Smooth muscle cell (in vitro differentiated cells): ENCODE measurements around the gene HAO1. TPM values are rescaled to one million over a fixed set of nuclear protein-coding genes. Genes with fewer than 3 reads are reported as not detected.

Experiments
- DNase-seq: peaks from one replicate; lab custom pipeline; 2025; ENCODE audit not compliant: unreplicated experiment; lab: John Stamatoyannopoulos, UW
- H2AFZ ChIP-seq: fragments of 200-600 bp; sonication (generic); 2 replicates; pipeline ENCODE4 v1.6.0; 2016; ENCODE audit warnings: antibody characterized with exemption, low read depth, mild to moderate bottlenecking
- H3F3A ChIP-seq: fragments of 200-600 bp; sonication (generic); 2 replicates; pipeline ENCODE4 v1.6.0; 2017; ENCODE audit warnings: antibody characterized with exemption, low read depth
- H3K27ac ChIP-seq: fragments of 200-600 bp; sonication (generic); 2 replicates; pipeline ENCODE4 v1.5.1; 2016; ENCODE audit warnings: low read depth, mild to moderate bottlenecking
- H3K27me3 ChIP-seq: fragments of 200-600 bp; sonication (generic); 2 replicates; pipeline ENCODE4 v1.6.1; 2016; ENCODE audit warnings: low read depth, mild to moderate bottlenecking
- H3K36me3 ChIP-seq: fragments of 200-600 bp; sonication (generic); 2 replicates; pipeline ENCODE4 v1.5.1; 2016; ENCODE audit warnings: low read depth
- H3K4me1 ChIP-seq: fragments of 200-600 bp; sonication (generic); 2 replicates; pipeline ENCODE4 v1.5.1; 2016; ENCODE audit warnings: low read depth
- H3K4me2 ChIP-seq: fragments of 200-600 bp; sonication (generic); 2 replicates; pipeline ENCODE4 v1.6.0; 2016; ENCODE audit warnings: mild to moderate bottlenecking
- H3K4me3 ChIP-seq: fragments of 200-600 bp; sonication (generic); 2 replicates; pipeline ENCODE4 v1.5.1; 2016; ENCODE audit warnings: mild to moderate bottlenecking
- H3K79me2 ChIP-seq: fragments of 200-600 bp; sonication (generic); 2 replicates; pipeline ENCODE4 v1.6.0; 2016; ENCODE audit warnings: low read depth, mild to moderate bottlenecking
- H3K9ac ChIP-seq: fragments of 200-600 bp; sonication (generic); 2 replicates; pipeline ENCODE4 v1.6.0; 2016; ENCODE audit warnings: low read depth
- H3K9me3 ChIP-seq: fragments of 200-600 bp; sonication (generic); replicated peaks from 2 replicates; pipeline ENCODE4 v1.5.1; 2016; ENCODE audit warnings: low read depth
- H4K20me1 ChIP-seq: fragments of 200-600 bp; sonication (generic); 2 replicates; pipeline ENCODE4 v1.6.0; 2016; ENCODE audit warnings: low read depth
- CTCF ChIP-seq: fragments of 200-600 bp; sonication (generic); IDR thresholded peaks from 2 replicates; pipeline ENCODE4 v1.5.1; 2017; ENCODE audit warnings: borderline replicate concordance, mild to moderate bottlenecking, antibody characterized with exemption; ENCODE audit not compliant: insufficient read depth, poor library complexity, severe bottlenecking
- WGBS: methylation state at CpG from one replicate; pipeline ENCODE4 v1.1.7; 2016; ENCODE audit warnings: low lambda C conversion rate; 5-methylcytosine and 5-hydroxymethylcytosine counted together
- polyA plus RNA-seq: library from polyadenylated mRNA; unstranded; fragments of >200 nt; fragmentation: Nextera tagmentation; extraction: Ambion mirVana; gene quantifications from 2 replicates; pipeline ENCODE4 v1.2.1, GENCODE V29; 2016
- total RNA-seq: library from RNA; depleted of rRNA; stranded (reverse); fragments of >200 nt; gene quantifications from 2 replicates; pipeline ENCODE4 v1.2.3, GENCODE V29; 2014

The HAO1 gene
- total and polyA plus RNA-seq, 2 experiments from 2014 or later = not detected

DNA sequence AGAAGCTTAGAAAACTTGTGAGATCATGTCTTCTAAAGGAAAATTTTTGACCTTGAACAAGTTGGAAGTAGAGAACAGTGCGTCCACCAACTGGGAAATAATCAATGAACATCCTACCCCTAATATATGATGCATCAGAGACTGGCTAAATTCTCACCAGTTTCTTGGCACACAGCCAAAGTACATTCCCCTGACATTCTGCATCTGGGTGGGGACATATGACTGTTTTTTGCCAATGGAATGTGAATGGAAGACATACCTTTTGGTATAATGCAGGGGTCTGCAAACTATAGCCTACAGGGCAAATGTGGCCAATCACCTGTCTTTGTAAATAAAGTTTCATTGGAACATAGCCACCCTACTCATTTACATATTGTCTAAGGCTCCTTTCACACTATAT is 84.7 kb downstream of the HAO1 start:
- Histone ChIP-seq H3K9ac (no peak overlapping the region), H3K4me1 (peaks cover 7% of the 10 kb centered on the region), H3K79me2 (no peaks in the 10 kb centered on the region), H2AFZ (no peak overlapping the region), H3K36me3 (no peaks in the 10 kb centered on the region), H3K4me2 (no peak overlapping the region), H3K27me3 (no peaks in the 10 kb centered on the region), H3K4me3 (no peak overlapping the region), H4K20me1 (no peaks in the 10 kb centered on the region), H3K27ac (no peak overlapping the region), H3F3A (no peaks in the 10 kb centered on the region), H3K9me3 (no peaks in the 10 kb centered on the region)
- 96% methylated on average over 1 of the region's 1 CpG for WGBS
- no peak for TF ChIP-seq CTCF
- DNase-seq = no peak

DNA sequence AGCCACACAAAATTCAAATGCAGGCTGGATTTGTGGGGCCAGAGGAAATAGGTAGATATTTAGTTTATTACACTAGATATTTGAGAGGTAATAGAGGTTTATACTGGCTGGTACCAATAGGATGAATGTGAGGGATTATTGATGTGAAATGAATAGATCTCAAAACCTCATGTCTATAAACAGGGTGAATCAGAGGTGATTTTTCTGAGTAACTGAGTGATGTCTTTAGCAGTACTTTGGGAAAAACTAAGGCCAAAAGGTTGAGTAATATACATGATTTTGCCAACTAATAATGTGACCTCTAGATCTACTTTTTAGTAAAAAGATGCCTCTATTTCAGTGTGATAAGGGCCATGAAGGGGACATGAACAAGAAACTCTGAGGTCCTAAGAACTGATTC is 86.8 kb downstream of the HAO1 start:
- Histone ChIP-seq H2AFZ (no peak overlapping the region), H3K36me3 (no peaks in the 10 kb centered on the region), H3K9me3 (no peaks in the 10 kb centered on the region), H3K79me2 (no peaks in the 10 kb centered on the region), H3K4me1 (peaks cover 7% of the 10 kb centered on the region), H3K4me2 (no peak overlapping the region), H3K27me3 (no peaks in the 10 kb centered on the region), H3F3A (no peaks in the 10 kb centered on the region), H4K20me1 (no peaks in the 10 kb centered on the region), H3K4me3 (no peak overlapping the region), H3K9ac (no peak overlapping the region), H3K27ac (no peak overlapping the region)
- no peak for TF ChIP-seq CTCF
- DNase-seq = no peak

GRCh38 chr20:7850775-7851490 is 89.3 kb downstream of the HAO1 start:
- no peak for TF ChIP-seq CTCF
- H4K20me1 ChIP-seq = no peaks in the 10 kb centered on the region
- no peak overlapping the region for H3K4me3 ChIP-seq
- no peak overlapping the region for H2AFZ ChIP-seq
- no peak for DNase-seq
- peak overlapping the region; percentile 16 for H3K4me2 ChIP-seq
- H3K27me3 ChIP-seq = no peaks in the 10 kb centered on the region
- no peaks in the 10 kb centered on the region for H3K36me3 ChIP-seq
- no peaks in the 10 kb centered on the region for H3K9me3 ChIP-seq
- no peaks in the 10 kb centered on the region for H3F3A ChIP-seq
- 46% methylated on average over 7 of the region's 7 CpGs for WGBS
- H3K9ac ChIP-seq = no peak overlapping the region
- peaks cover 7% of the 10 kb centered on the region for H3K4me1 ChIP-seq
- peak overlapping the region; percentile 34 for H3K27ac ChIP-seq
- no peaks in the 10 kb centered on the region for H3K79me2 ChIP-seq

DNA sequence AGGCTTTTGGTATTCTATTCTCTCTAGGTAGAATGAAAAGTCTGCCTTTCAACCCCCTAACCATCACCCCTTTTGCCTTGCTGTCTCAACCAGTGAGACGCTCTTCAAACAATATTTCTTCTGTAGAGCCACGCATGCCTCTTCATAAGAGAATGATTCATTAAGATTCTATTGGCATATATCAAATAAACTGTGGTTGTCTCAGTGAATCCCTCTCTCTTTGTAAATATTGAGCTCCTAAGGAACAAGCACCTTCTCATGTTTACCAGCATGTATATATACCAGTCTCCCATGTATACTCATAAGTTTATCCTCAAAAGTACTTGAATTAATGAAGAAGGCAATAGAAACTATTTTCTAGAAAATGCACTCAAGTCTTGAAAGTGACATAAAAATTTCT is 90.6 kb downstream of the HAO1 start:
- DNase-seq = no peak
- H2AFZ ChIP-seq = no peak overlapping the region
- no peaks in the 10 kb centered on the region for H3K9me3 ChIP-seq
- H4K20me1 ChIP-seq = no peaks in the 10 kb centered on the region
- whole genome bisulfite sequencing = 90% methylated on average over 2 of the region's 2 CpGs
- no peaks in the 10 kb centered on the region for H3K27me3 ChIP-seq
- H3K79me2 ChIP-seq = no peaks in the 10 kb centered on the region
- H3K4me3 ChIP-seq = no peak overlapping the region
- peak overlapping the region; percentile 16 for H3K27ac ChIP-seq
- peaks cover 7% of the 10 kb centered on the region for H3K4me1 ChIP-seq
- no peak for TF ChIP-seq CTCF
- no peak overlapping the region for H3K9ac ChIP-seq
- no peaks in the 10 kb centered on the region for H3F3A ChIP-seq
- H3K4me2 ChIP-seq = no peak overlapping the region
- no peaks in the 10 kb centered on the region for H3K36me3 ChIP-seq
